ENCODE measurements around the gene CYP26B1.

DNA sequence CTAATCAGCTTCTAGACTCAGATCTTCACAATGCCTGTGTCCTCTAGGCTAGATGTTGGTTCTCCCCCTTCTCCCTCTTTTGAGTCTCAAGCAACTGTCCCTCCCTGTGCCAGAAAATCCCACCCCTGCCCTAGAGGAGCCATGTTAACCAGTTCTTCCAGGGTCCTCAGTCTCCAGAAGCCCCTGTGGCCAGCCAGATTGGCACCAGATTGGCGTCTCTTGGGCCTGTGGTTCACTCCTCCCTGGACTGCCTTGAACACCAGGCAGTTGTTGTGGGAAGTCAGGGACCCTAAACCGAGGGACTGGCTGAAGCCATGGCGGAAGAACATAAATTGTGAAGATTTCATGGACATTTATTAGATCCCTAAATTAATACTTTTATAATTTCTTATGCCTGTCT, 36.6 kb downstream of the CYP26B1 start:
- TF ChIP-seq YY1 (IDR thresholded peaks at IDR 0.05; ENCODE audit: low read depth), result no peak
- TF ChIP-seq TCF12 (IDR thresholded peaks at IDR 0.05; ENCODE audit: low read depth), result no peak
- TF ChIP-seq EP300 (IDR thresholded peaks at IDR 0.05; ENCODE audit: borderline replicate concordance), result no peak
- TF ChIP-seq, protein P1, sequence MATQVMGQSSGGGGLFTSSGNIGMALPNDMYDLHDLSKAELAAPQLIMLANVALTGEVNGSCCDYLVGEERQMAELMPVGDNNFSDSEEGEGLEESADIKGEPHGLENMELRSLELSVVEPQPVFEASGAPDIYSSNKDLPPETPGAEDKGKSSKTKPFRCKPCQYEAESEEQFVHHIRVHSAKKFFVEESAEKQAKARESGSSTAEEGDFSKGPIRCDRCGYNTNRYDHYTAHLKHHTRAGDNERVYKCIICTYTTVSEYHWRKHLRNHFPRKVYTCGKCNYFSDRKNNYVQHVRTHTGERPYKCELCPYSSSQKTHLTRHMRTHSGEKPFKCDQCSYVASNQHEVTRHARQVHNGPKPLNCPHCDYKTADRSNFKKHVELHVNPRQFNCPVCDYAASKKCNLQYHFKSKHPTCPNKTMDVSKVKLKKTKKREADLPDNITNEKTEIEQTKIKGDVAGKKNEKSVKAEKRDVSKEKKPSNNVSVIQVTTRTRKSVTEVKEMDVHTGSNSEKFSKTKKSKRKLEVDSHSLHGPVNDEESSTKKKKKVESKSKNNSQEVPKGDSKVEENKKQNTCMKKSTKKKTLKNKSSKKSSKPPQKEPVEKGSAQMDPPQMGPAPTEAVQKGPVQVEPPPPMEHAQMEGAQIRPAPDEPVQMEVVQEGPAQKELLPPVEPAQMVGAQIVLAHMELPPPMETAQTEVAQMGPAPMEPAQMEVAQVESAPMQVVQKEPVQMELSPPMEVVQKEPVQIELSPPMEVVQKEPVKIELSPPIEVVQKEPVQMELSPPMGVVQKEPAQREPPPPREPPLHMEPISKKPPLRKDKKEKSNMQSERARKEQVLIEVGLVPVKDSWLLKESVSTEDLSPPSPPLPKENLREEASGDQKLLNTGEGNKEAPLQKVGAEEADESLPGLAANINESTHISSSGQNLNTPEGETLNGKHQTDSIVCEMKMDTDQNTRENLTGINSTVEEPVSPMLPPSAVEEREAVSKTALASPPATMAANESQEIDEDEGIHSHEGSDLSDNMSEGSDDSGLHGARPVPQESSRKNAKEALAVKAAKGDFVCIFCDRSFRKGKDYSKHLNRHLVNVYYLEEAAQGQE (IDR thresholded peaks at IDR 0.05; ENCODE audit: low read depth), result no peak
- TF ChIP-seq NFIC (IDR thresholded peaks at IDR 0.05), result no peak
- TF ChIP-seq CEBPB (IDR thresholded peaks at IDR 0.05), result no peak
- TF ChIP-seq CREB1 (IDR thresholded peaks at IDR 0.05; ENCODE audit: low read depth), result no peak
- TF ChIP-seq TAF1 (IDR thresholded peaks at IDR 0.05; ENCODE audit: low read depth), result no peak
